GM12878 (cell line): Measurements from ENCODE around the gene MYO15A. TPM values are rescaled to one million over a fixed set of nuclear protein-coding genes. Genes with fewer than 3 reads are reported as not detected.

ENCODE experiments used
- ATAC-seq: fragments of 200-7000 bp; cut with Tn5 transposase; 3 replicates; pipeline ENCODE4 v1.9.1; 2020; ENCODE audit warnings: mild to moderate bottlenecking, moderate library complexity
- BruUV-seq: library from RNA; stranded (reverse); fragments of 400-500 nt; replicated peaks from 2 replicates; lab custom pipeline; 2021; lab: Mats Ljungman, UMichigan
- CTCF ChIA-PET: fragments of 300-600 bp; sonication (Branson Sonifier 250); formaldehyde crosslinking; extraction: SDS; loops from one replicate; lab custom pipeline; 2021; ENCODE audit warnings: inconsistent platforms; lab: Yijun Ruan, JAX
- POLR2A ChIA-PET: fragments of 350-600 bp; formaldehyde crosslinking; extraction: SDS; loops from one replicate; lab custom pipeline; 2021; ENCODE audit warnings: inconsistent platforms; lab: Charles Lee
- RAD21 ChIA-PET: fragments of 300-600 bp; sonication (Branson Sonifier 250); formaldehyde crosslinking; loops from one replicate; lab custom pipeline; 2023; ENCODE audit warnings: antibody characterized with exemption; ENCODE audit not compliant: unreplicated experiment; lab: Charles Lee
- SMC1A ChIA-PET: fragments of 300-600 bp; sonication (Branson Sonifier 250); formaldehyde crosslinking; loops from one replicate; lab custom pipeline; 2023; ENCODE audit not compliant: unreplicated experiment, uncharacterized antibody; lab: Charles Lee
- DNase-seq: peaks from one replicate; pipeline ENCODE4 v3.0.0-alpha.2; 2011; ENCODE audit warnings: low read depth, low spot score
- FAIRE-seq: peaks from 3 replicates; lab custom pipeline; 2011; peaks lifted over from hg19 to GRCh38; lab: Jason Lieb, UNC
- H2AFZ ChIP-seq: 2 replicates; pipeline ENCODE4 v1.6.0; 2011; ENCODE audit warnings: low read depth, low read length, control low read depth; ENCODE audit not compliant: control insufficient read depth
- H3K27ac ChIP-seq: 2 replicates; pipeline ENCODE4 v1.5.1; 2011; ENCODE audit warnings: control low read depth; ENCODE audit not compliant: control insufficient read depth, insufficient read depth
- H3K27me3 ChIP-seq, 2 experiments: replicated peaks in 1 of 2; 2 replicates each; pipeline versions ENCODE4 v1.6.0 to v1.6.1; 2011; ENCODE audit warnings: low read length in 1 of 2; ENCODE audit not compliant: control insufficient read depth in 2 of 2, insufficient read depth in 2 of 2
- H3K36me3 ChIP-seq, 2 experiments: 2 replicates each; pipeline ENCODE4 v1.5.1; 2011; ENCODE audit warnings: low read length in 1 of 2; ENCODE audit not compliant: control insufficient read depth in 2 of 2, insufficient read depth in 2 of 2
- H3K4me1 ChIP-seq: 2 replicates; pipeline ENCODE4 v1.6.1; 2011; ENCODE audit warnings: mild to moderate bottlenecking, low read length, moderate library complexity, mixed read lengths; ENCODE audit not compliant: control insufficient read depth, insufficient read depth
- H3K4me2 ChIP-seq: 2 replicates; pipeline ENCODE4 v1.6.0; 2011; ENCODE audit warnings: control low read depth; ENCODE audit not compliant: control insufficient read depth, insufficient read depth
- H3K4me3 ChIP-seq: fragments of 200-600 bp; sonication (generic); 2 replicates; pipeline ENCODE4 v1.5.1; 2016
- H3K79me2 ChIP-seq: 2 replicates; pipeline ENCODE4 v1.6.0; 2011; ENCODE audit warnings: low read length; ENCODE audit not compliant: control insufficient read depth, insufficient read depth
- H3K9ac ChIP-seq: 2 replicates; pipeline ENCODE4 v1.8.0; 2011; ENCODE audit warnings: low read length, control low read depth, mixed read lengths; ENCODE audit not compliant: control insufficient read depth, insufficient read depth
- H3K9me3 ChIP-seq: replicated peaks from 3 replicates; pipeline ENCODE4 v1.5.1; 2011; ENCODE audit warnings: mild to moderate bottlenecking, low read length; ENCODE audit not compliant: control insufficient read depth, insufficient read depth
- H4K20me1 ChIP-seq: 2 replicates; pipeline ENCODE4 v1.6.0; 2011; ENCODE audit not compliant: control insufficient read depth, insufficient read depth
- CBX3 ChIP-seq: fragments of 200-600 bp; sonication (generic); IDR thresholded peaks from 2 replicates; pipeline ENCODE4 v1.6.1; 2016; ENCODE audit warnings: low read depth, borderline replicate concordance
- CREM ChIP-seq: IDR thresholded peaks from 2 replicates; pipeline ENCODE4 v1.6.1; 2014; ENCODE audit warnings: antibody characterized with exemption, low read depth
- MEF2B ChIP-seq: fragments of 450-650 bp; IDR thresholded peaks from 2 replicates; pipeline ENCODE4 v1.6.1; 2018; ENCODE audit warnings: mild to moderate bottlenecking, moderate library complexity; ENCODE audit not compliant: partially characterized antibody, poor library complexity, severe bottlenecking
- POU2F2 ChIP-seq: IDR thresholded peaks from 3 replicates; pipeline ENCODE4 v1.6.1; 2011; ENCODE audit warnings: low read depth, mild to moderate bottlenecking, low read length, borderline replicate concordance
- RBBP5 ChIP-seq: fragments of 200-600 bp; sonication (generic); conservative IDR thresholded peaks from 2 replicates; pipeline ENCODE4 v1.6.1; 2016
- SRF ChIP-seq, 2 experiments: IDR thresholded peaks; 2 replicates each; pipeline ENCODE4 v1.6.1; 2011; ENCODE audit warnings: low read depth in 2 of 2, low read length in 2 of 2, mild to moderate bottlenecking in 1 of 2, moderate library complexity in 1 of 2
- WGBS: methylation state at CpG from one replicate; pipeline ENCODE4 v1.1.6; 2016; ENCODE audit warnings: low lambda C conversion rate; ENCODE audit not compliant: insufficient replicate concordance, insufficient coverage; ENCODE audit errors: missing lambda C conversion rate; 5-methylcytosine and 5-hydroxymethylcytosine counted together
- in situ Hi-C: fragments of 300-500 bp; cut with MboI; formaldehyde crosslinking; loops from 9 replicates; pipeline ENCODE4 v1.14.3; 2018; ENCODE audit warnings: mixed read lengths
- intact Hi-C: fragments of 100-400 bp; cut with micrococcal nuclease; formaldehyde crosslinking; loops from one replicate; pipeline ENCODE4 v1.14.2; 2022; ENCODE audit not compliant: unreplicated experiment
- polyA plus RNA-seq, 11 experiments: library from polyadenylated mRNA; depleted of rRNA in 4 of 11; unstranded in 6 of 11; stranded (reverse) in 5 of 11; fragments of >200 nt; fragmentation: Nextera tagmentation in 4 of 11; fragmentation: Illumina TruSeq in 1 of 11; extraction: Ambion mirVana in 4 of 11; extraction: Trizol in 1 of 11; gene quantifications; 1 replicate in 1 of 11; 2 replicates in 10 of 11; pipeline versions ENCODE4 v1.2.1 to v1.2.3, GENCODE V29; 2011 to 2016; ENCODE audit warnings: inconsistent platforms in 2 of 11, missing spikeins in 2 of 11, low read depth in 1 of 11
- total RNA-seq, 4 experiments: library from RNA; depleted of rRNA in 3 of 4; stranded (reverse); fragments of >200 nt in 3 of 4; fragmentation: Illumina TruSeq in 1 of 4; extraction: Trizol in 1 of 4; gene quantifications; 2 replicates each; pipeline versions ENCODE4 v1.2.1 to v1.2.3, GENCODE V29; 2013 to 2021
- TF ChIP-seq, protein P1 (sequence below): fragments of 450-650 bp; IDR thresholded peaks from 2 replicates; pipeline ENCODE4 v1.6.1; 2018; ENCODE audit warnings: mild to moderate bottlenecking, low read depth, moderate library complexity; ENCODE audit not compliant: partially characterized antibody
- TF ChIP-seq, protein P2 (sequence below): IDR thresholded peaks from 2 replicates; pipeline ENCODE4 v1.6.1; 2012; ENCODE audit warnings: mild to moderate bottlenecking, low read depth, low read length

The MYO15A gene
- total and polyA plus RNA-seq, 10 of the 15 experiments (the other 5 are each of a cell fraction or from before 2014, with no cell fraction given) = 0.03 to 0.77 (median 0.21) TPM; not detected in 4

DNA sequence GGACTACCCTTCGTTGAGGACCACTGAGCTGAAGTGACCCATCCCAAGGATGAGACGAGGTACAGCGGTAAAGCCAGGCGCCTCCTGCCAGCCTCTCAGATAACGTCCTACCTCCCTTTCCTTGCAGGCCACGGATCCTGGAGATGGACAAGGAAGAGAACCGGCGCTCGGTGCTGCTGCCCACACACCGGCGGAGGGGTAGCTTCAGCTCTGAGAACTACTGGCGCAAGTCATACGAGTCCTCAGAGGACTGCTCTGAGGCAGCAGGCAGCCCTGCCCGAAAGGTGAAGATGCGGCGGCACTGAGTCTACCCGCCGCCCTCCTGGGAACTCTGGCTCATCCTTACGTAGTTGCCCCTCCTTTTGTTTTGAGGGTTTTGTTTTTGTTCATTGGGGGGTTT is 99.5 kb downstream of the MYO15A start:
- WGBS = 95% methylated on average over 19 of the region's 19 CpGs
- no TSS peak for BruUV-seq
- Histone ChIP-seq H3K27me3 (no peaks in the 10 kb centered on the region), H3K4me1 (no peaks in the 10 kb centered on the region), H3K79me2 (no peaks in the 10 kb centered on the region), H3K36me3 (peaks cover 26 to 41% of the 10 kb centered on the region in 2 experiments; a peak in 3 of 4 replicates), H4K20me1 (peaks cover 7% of the 10 kb centered on the region; the same call in 1 of the 2 replicates), H3K27ac (no peak overlapping the region), H2AFZ (no peak overlapping the region), H3K4me3 (no peak overlapping the region), H3K9ac (no peak overlapping the region), H3K4me2 (no peak overlapping the region), H3K9me3 (no peaks in the 10 kb centered on the region)
- in situ Hi-C loops (no loop called here), intact Hi-C loops (no loop called here)
- TF ChIP-seq POU2F2 (no peak), SRF (IDR thresholded peaks at IDR 0.05; ENCODE audit: low read depth in 2 of 2, low read length in 2 of 2) (no peak), RBBP5 (no peak), CREM (no peak), CBX3 (no peak), MEF2B (no peak)
- TF ChIP-seq, protein P1, sequence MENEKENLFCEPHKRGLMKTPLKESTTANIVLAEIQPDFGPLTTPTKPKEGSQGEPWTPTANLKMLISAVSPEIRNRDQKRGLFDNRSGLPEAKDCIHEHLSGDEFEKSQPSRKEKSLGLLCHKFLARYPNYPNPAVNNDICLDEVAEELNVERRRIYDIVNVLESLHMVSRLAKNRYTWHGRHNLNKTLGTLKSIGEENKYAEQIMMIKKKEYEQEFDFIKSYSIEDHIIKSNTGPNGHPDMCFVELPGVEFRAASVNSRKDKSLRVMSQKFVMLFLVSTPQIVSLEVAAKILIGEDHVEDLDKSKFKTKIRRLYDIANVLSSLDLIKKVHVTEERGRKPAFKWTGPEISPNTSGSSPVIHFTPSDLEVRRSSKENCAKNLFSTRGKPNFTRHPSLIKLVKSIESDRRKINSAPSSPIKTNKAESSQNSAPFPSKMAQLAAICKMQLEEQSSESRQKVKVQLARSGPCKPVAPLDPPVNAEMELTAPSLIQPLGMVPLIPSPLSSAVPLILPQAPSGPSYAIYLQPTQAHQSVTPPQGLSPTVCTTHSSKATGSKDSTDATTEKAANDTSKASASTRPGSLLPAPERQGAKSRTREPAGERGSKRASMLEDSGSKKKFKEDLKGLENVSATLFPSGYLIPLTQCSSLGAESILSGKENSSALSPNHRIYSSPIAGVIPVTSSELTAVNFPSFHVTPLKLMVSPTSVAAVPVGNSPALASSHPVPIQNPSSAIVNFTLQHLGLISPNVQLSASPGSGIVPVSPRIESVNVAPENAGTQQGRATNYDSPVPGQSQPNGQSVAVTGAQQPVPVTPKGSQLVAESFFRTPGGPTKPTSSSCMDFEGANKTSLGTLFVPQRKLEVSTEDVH = no peak
- TF ChIP-seq, protein P2, sequence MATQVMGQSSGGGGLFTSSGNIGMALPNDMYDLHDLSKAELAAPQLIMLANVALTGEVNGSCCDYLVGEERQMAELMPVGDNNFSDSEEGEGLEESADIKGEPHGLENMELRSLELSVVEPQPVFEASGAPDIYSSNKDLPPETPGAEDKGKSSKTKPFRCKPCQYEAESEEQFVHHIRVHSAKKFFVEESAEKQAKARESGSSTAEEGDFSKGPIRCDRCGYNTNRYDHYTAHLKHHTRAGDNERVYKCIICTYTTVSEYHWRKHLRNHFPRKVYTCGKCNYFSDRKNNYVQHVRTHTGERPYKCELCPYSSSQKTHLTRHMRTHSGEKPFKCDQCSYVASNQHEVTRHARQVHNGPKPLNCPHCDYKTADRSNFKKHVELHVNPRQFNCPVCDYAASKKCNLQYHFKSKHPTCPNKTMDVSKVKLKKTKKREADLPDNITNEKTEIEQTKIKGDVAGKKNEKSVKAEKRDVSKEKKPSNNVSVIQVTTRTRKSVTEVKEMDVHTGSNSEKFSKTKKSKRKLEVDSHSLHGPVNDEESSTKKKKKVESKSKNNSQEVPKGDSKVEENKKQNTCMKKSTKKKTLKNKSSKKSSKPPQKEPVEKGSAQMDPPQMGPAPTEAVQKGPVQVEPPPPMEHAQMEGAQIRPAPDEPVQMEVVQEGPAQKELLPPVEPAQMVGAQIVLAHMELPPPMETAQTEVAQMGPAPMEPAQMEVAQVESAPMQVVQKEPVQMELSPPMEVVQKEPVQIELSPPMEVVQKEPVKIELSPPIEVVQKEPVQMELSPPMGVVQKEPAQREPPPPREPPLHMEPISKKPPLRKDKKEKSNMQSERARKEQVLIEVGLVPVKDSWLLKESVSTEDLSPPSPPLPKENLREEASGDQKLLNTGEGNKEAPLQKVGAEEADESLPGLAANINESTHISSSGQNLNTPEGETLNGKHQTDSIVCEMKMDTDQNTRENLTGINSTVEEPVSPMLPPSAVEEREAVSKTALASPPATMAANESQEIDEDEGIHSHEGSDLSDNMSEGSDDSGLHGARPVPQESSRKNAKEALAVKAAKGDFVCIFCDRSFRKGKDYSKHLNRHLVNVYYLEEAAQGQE = no peak
- RAD21 ChIA-PET = no interaction called here
- CTCF ChIA-PET = interaction anchor here (1.0 kb wide), 1 partner anchor 41 kb away, joined by 3 read pairs; no protein-coding TSS in a partner anchor
- no peak for DNase-seq
- SMC1A ChIA-PET = interaction anchor here (1.4 kb wide), 1 partner anchor 15 kb away, joined by 3 read pairs; no protein-coding TSS in a partner anchor
- FAIRE-seq = no peak
- no peak for ATAC-seq
- POLR2A ChIA-PET = no interaction called here
